ENCODE measurements around the gene NCR3LG1.

DNA sequence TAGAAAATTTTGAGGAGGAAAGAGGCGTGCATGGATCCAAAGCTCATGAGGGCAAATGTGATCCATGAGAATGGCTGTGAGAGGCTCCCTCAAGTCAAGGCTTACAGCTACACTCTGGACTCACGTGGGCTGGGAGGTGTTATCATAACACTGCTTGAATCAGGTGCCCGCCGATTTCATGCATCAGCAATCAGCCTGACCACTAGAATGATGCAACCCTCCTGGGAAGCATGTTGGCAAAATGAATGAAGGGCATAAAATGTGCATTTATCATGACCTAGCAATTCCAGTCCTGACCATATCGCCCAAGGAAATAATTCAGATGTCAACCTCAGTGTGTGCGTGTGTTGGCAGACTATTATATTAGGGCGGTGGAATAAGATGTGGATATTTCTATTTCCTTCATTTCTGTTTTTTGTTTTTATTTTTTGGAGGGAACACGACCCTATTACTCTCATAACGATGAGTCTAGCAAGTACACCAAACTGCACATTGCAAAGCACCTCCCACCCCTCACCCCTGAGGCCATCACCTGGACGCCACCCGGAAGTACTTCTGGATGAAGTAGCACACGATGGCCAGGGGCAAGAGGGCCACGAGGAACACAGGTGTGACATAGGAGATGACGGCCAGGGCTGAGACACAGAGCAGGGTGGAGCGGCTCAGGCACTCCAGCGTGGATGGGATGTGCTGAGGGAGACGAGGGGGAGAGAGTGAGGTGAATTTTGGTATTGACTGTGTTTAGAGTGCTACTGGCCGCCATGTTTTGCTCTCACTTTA, 52.6 kb downstream of the NCR3LG1 start:
- TF ChIP-seq, protein P1, sequence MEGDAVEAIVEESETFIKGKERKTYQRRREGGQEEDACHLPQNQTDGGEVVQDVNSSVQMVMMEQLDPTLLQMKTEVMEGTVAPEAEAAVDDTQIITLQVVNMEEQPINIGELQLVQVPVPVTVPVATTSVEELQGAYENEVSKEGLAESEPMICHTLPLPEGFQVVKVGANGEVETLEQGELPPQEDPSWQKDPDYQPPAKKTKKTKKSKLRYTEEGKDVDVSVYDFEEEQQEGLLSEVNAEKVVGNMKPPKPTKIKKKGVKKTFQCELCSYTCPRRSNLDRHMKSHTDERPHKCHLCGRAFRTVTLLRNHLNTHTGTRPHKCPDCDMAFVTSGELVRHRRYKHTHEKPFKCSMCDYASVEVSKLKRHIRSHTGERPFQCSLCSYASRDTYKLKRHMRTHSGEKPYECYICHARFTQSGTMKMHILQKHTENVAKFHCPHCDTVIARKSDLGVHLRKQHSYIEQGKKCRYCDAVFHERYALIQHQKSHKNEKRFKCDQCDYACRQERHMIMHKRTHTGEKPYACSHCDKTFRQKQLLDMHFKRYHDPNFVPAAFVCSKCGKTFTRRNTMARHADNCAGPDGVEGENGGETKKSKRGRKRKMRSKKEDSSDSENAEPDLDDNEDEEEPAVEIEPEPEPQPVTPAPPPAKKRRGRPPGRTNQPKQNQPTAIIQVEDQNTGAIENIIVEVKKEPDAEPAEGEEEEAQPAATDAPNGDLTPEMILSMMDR (IDR thresholded peaks at IDR 0.05): no peak
- no peak for TF ChIP-seq POLR2A (IDR thresholded peaks at IDR 0.05)
